SK-N-SH treated with all-trans-retinoic acid at 6 μM for 48 hours (cell line): Measurements from ENCODE around the gene AOC3.
A peak's percentile ranks its signal among the peaks of the same experiment; 100 is the strongest.

Source experiments
- ATAC-seq: fragments of 200-7000 bp; cut with Tn5 transposase; 3 replicates; pipeline ENCODE4 v1.9.1; 2020; ENCODE audit warnings: mild to moderate bottlenecking, moderate library complexity
- BACH2 ChIP-seq: fragments of 250-450 bp; sonication (Bioruptor Pico); IDR thresholded peaks from 2 replicates; pipeline ENCODE4 v1.9.0; 2021; ENCODE audit warnings: mild to moderate bottlenecking, borderline replicate concordance
- CSDC2 ChIP-seq: fragments of 250-450 bp; sonication (Bioruptor Pico); IDR thresholded peaks from 2 replicates; pipeline ENCODE4 v1.5.0; 2020; ENCODE audit warnings: mild to moderate bottlenecking, moderate library complexity
- ESRRG ChIP-seq: fragments of 250-450 bp; sonication (Bioruptor Pico); IDR thresholded peaks from 2 replicates; pipeline ENCODE4 v1.6.1; 2021; ENCODE audit warnings: mild to moderate bottlenecking
- GLIS3 ChIP-seq: fragments of 250-450 bp; sonication (Bioruptor Pico); IDR thresholded peaks from 2 replicates; pipeline ENCODE4 v1.5.0; 2020; ENCODE audit warnings: mild to moderate bottlenecking, moderate library complexity
- ISL1 ChIP-seq: fragments of 250-450 bp; sonication (Bioruptor Pico); IDR thresholded peaks from 2 replicates; pipeline ENCODE4 v2.1.2; 2022; ENCODE audit warnings: mild to moderate bottlenecking, moderate library complexity
- OSR1 ChIP-seq: fragments of 250-450 bp; sonication (Bioruptor Pico); IDR thresholded peaks from 2 replicates; pipeline ENCODE4 v1.8.0; 2022; ENCODE audit warnings: moderate library complexity, mild to moderate bottlenecking, inconsistent platforms
- PPARA ChIP-seq: fragments of 250-450 bp; sonication (Bioruptor Pico); IDR thresholded peaks from 2 replicates; pipeline ENCODE4 v1.5.0; 2020; ENCODE audit warnings: mild to moderate bottlenecking, borderline replicate concordance
- RARB ChIP-seq: fragments of 250-450 bp; sonication (Bioruptor Pico); IDR thresholded peaks from 2 replicates; pipeline ENCODE4 v1.8.0; 2021; ENCODE audit warnings: mild to moderate bottlenecking, moderate library complexity
- SNAI2 ChIP-seq: fragments of 250-450 bp; sonication (Bioruptor Pico); IDR thresholded peaks from 2 replicates; pipeline ENCODE4 v1.5.0; 2020; ENCODE audit warnings: mild to moderate bottlenecking, moderate library complexity
- TCF4 ChIP-seq: fragments of 250-450 bp; sonication (Bioruptor Pico); IDR thresholded peaks from 2 replicates; pipeline ENCODE4 v1.8.0; 2021; ENCODE audit warnings: mild to moderate bottlenecking, moderate library complexity, borderline replicate concordance
- TOX ChIP-seq: fragments of 250-450 bp; sonication (Bioruptor Pico); IDR thresholded peaks from 2 replicates; pipeline ENCODE4 v1.8.0; 2021; ENCODE audit warnings: mild to moderate bottlenecking, moderate library complexity, borderline replicate concordance
- ZC3H10 ChIP-seq: fragments of 250-450 bp; sonication (Bioruptor Pico); IDR thresholded peaks from 2 replicates; pipeline ENCODE4 v1.5.1; 2021; ENCODE audit warnings: mild to moderate bottlenecking, moderate library complexity
- ZFP3 ChIP-seq: fragments of 250-450 bp; sonication (Bioruptor Pico); IDR thresholded peaks from 2 replicates; pipeline ENCODE4 v1.5.0; 2020; ENCODE audit warnings: mild to moderate bottlenecking, moderate library complexity
- ZFP30 ChIP-seq: fragments of 450-650 bp; formaldehyde crosslinking; IDR thresholded peaks from 2 replicates; pipeline ENCODE4 v1.5.0; 2022; ENCODE audit warnings: mild to moderate bottlenecking, moderate library complexity
- ZNF565 ChIP-seq: fragments of 450-650 bp; formaldehyde crosslinking; conservative IDR thresholded peaks from 2 replicates; pipeline ENCODE4 v1.5.0; 2020; ENCODE audit warnings: low read depth, mild to moderate bottlenecking, moderate library complexity
- ZNF8 ChIP-seq: fragments of 450-650 bp; formaldehyde crosslinking; IDR thresholded peaks from 2 replicates; pipeline ENCODE4 v1.5.0; 2020; ENCODE audit warnings: mild to moderate bottlenecking, moderate library complexity
- TF ChIP-seq, protein P1 (sequence below): fragments of 250-450 bp; sonication (Bioruptor Pico); IDR thresholded peaks from 2 replicates; pipeline ENCODE4 v1.5.1; 2020; ENCODE audit warnings: low read depth, mild to moderate bottlenecking, moderate library complexity
- TF ChIP-seq, protein P2 (sequence below): fragments of 250-450 bp; sonication (Bioruptor Pico); IDR thresholded peaks from 2 replicates; pipeline ENCODE4 v1.8.0; 2020; ENCODE audit warnings: mild to moderate bottlenecking, moderate library complexity, borderline replicate concordance
- TF ChIP-seq, protein P3 (sequence below): fragments of 250-450 bp; sonication (Bioruptor Pico); IDR thresholded peaks from 2 replicates; pipeline ENCODE4 v1.8.0; 2021; ENCODE audit warnings: low read depth, mild to moderate bottlenecking, moderate library complexity, borderline replicate concordance
- TF ChIP-seq, protein P4 (sequence below): fragments of 250-450 bp; sonication (Bioruptor Pico); IDR thresholded peaks from 2 replicates; pipeline ENCODE4 v1.5.1; 2021; ENCODE audit warnings: mild to moderate bottlenecking, moderate library complexity

The AOC3 gene

DNA sequence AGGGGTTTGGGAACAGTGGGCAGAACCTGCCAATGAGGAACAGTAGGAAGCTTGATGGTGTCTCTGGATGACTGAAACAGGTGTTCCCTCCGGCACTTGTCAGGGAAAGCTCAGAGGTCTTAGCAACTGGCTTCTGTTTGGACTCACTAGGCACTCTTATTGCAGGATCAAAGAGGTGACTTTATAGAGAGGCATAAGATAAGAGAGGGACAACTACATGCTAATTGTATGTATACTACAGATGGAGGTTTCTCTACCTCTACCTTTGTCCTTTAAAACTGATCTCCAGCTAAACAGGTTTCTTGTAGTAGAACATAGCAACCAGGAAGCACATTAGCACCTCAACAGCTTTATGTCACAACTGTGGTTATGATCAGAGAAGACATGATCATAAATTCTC lies 44.8 kb upstream of the AOC3 start:
- TF ChIP-seq BACH2 (CRISPR knock-in tag) (no peak), PPARA (CRISPR knock-in tag) (no peak), ZFP30 (no peak), TOX (CRISPR knock-in tag) (no peak), SNAI2 (CRISPR knock-in tag) (no peak)
- TF ChIP-seq, protein P1, sequence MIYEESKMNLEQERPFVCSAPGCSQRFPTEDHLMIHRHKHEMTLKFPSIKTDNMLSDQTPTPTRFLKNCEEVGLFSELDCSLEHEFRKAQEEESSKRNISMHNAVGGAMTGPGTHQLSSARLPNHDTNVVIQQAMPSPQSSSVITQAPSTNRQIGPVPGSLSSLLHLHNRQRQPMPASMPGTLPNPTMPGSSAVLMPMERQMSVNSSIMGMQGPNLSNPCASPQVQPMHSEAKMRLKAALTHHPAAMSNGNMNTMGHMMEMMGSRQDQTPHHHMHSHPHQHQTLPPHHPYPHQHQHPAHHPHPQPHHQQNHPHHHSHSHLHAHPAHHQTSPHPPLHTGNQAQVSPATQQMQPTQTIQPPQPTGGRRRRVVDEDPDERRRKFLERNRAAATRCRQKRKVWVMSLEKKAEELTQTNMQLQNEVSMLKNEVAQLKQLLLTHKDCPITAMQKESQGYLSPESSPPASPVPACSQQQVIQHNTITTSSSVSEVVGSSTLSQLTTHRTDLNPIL (CRISPR knock-in tag), result no peak
- ATAC-seq, result no peak

DNA sequence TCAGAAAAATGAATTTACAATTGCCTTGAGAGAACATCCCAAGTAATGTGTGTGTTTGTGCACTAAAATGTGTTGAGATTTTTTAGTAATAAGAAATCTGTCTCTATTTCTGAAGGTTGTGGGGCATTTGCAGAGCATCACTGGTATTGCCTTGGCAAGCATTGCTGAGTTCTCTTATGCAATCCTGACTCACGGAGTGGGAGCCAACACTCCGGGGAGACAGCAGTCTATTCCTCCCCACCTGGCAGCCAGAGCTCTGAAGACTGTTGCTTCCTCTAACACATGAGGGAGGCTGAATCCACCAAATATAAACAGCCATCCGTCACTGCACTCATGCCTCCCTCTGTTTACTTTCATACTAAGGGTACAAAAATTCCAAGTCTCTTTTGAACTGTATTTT lies 41.7 kb upstream of the AOC3 start:
- TF ChIP-seq TOX (CRISPR knock-in tag), result no peak
- TF ChIP-seq, protein P2, sequence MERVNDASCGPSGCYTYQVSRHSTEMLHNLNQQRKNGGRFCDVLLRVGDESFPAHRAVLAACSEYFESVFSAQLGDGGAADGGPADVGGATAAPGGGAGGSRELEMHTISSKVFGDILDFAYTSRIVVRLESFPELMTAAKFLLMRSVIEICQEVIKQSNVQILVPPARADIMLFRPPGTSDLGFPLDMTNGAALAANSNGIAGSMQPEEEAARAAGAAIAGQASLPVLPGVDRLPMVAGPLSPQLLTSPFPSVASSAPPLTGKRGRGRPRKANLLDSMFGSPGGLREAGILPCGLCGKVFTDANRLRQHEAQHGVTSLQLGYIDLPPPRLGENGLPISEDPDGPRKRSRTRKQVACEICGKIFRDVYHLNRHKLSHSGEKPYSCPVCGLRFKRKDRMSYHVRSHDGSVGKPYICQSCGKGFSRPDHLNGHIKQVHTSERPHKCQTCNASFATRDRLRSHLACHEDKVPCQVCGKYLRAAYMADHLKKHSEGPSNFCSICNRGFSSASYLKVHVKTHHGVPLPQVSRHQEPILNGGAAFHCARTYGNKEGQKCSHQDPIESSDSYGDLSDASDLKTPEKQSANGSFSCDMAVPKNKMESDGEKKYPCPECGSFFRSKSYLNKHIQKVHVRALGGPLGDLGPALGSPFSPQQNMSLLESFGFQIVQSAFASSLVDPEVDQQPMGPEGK (CRISPR knock-in tag), result peak; percentile 72; the same call in 1 of the 2 replicates
- peak; percentile 84 for ATAC-seq

DNA sequence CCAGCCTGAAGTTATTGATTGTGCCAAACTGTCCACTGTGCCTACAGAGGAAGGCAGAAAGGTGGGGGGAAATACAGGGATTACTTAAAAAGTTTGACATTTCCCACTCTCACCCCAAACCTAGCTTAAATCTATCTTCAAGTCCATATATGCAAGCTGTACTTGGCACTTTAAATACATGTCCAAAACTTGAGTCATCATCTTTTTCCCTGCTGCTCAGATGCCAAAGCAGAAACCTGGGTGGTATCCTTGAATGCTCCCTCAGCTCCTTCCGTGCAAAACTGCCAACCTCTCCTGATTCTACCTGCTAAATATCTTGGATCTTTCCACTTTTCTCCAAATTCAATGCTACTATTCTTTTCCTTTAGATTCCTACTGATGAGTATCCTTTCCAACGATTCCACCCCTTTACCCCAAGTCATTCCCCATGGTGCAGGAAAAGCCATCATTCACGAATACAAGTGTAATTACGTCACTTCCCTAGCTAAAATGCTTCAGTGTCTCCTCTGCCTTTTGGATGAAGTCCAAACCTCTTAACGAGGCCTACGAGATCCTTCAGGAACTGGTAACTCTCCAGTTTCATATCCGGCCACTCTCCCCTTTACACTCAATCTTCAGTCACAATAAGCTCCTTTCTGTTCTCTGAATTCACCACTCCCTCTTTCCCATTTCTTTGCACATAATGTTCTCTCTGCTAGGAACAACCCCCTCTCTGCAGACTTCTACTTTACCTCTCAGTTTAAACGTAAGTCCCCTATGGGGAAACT lies 36.2 kb upstream of the AOC3 start:
- peak; percentile 82 for ATAC-seq
- TF ChIP-seq BACH2 (CRISPR knock-in tag) (no peak), RARB (CRISPR knock-in tag) (no peak), ZNF565 (CRISPR knock-in tag) (no peak), ESRRG (CRISPR knock-in tag) (no peak), PPARA (CRISPR knock-in tag) (no peak), GLIS3 (CRISPR knock-in tag) (no peak), OSR1 (CRISPR knock-in tag) (no peak), TCF4 (CRISPR knock-in tag) (no peak), ZNF8 (CRISPR knock-in tag) (no peak), CSDC2 (no peak), TOX (CRISPR knock-in tag) (no peak), ZFP30 (no peak), SNAI2 (CRISPR knock-in tag) (no peak), ZFP3 (CRISPR knock-in tag) (no peak)
- TF ChIP-seq, protein P3, sequence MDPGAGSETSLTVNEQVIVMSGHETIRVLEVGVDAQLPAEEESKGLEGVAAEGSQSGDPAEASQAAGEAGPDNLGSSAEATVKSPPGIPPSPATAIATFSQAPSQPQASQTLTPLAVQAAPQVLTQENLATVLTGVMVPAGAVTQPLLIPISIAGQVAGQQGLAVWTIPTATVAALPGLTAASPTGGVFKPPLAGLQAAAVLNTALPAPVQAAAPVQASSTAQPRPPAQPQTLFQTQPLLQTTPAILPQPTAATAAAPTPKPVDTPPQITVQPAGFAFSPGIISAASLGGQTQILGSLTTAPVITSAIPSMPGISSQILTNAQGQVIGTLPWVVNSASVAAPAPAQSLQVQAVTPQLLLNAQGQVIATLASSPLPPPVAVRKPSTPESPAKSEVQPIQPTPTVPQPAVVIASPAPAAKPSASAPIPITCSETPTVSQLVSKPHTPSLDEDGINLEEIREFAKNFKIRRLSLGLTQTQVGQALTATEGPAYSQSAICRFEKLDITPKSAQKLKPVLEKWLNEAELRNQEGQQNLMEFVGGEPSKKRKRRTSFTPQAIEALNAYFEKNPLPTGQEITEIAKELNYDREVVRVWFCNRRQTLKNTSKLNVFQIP (CRISPR knock-in tag), result no peak
- TF ChIP-seq, protein P2 (CRISPR knock-in tag), result no peak
- TF ChIP-seq, protein P1 (CRISPR knock-in tag), result no peak
- TF ChIP-seq, all 23 proteins: peak for 0

DNA sequence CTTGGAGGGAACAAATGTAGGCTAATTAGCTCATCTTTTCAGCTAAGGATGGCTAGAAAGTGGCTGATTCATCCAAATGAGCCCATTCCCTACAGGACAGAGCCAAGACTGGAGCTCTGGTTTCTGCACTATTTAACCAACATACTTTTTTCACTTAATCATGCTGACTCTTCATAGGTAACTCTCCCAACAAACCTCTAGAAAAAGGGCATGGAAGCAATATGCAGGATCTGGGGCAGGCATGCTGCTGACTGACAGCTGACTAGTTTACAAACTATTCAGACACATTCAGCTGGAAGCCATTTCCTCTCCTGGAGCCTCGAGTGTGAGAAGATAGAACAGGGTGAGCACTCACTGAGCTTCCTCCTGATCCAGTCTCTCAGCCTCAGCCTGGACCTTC lies 33.1 kb upstream of the AOC3 start:
- peak; percentile 6; the same call in 2 of the 3 replicates for ATAC-seq

More for the DNA sequence above, 33.1 kb upstream of the AOC3 start:
- TF ChIP-seq GLIS3 (CRISPR knock-in tag), result no peak
- no peak for TF ChIP-seq ZC3H10
- no peak for TF ChIP-seq RARB (CRISPR knock-in tag)
- TF ChIP-seq TCF4 (CRISPR knock-in tag), result no peak
- TF ChIP-seq, protein P3 (CRISPR knock-in tag), result no peak
- no peak for TF ChIP-seq ESRRG (CRISPR knock-in tag)
- no peak for TF ChIP-seq ISL1
- no peak for TF ChIP-seq ZNF565 (CRISPR knock-in tag)
- no peak for TF ChIP-seq ZFP30
- TF ChIP-seq, protein P4, sequence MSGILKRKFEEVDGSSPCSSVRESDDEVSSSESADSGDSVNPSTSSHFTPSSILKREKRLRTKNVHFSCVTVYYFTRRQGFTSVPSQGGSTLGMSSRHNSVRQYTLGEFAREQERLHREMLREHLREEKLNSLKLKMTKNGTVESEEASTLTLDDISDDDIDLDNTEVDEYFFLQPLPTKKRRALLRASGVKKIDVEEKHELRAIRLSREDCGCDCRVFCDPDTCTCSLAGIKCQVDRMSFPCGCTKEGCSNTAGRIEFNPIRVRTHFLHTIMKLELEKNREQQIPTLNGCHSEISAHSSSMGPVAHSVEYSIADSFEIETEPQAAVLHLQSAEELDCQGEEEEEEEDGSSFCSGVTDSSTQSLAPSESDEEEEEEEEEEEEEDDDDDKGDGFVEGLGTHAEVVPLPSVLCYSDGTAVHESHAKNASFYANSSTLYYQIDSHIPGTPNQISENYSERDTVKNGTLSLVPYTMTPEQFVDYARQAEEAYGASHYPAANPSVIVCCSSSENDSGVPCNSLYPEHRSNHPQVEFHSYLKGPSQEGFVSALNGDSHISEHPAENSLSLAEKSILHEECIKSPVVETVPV, result no peak
- no peak for TF ChIP-seq SNAI2 (CRISPR knock-in tag)
- no peak for TF ChIP-seq TOX (CRISPR knock-in tag)
